Fibroblast of the aortic adventitia (primary cell): Measurements from ENCODE around the gene TREH. TPM values are rescaled to one million over a fixed set of nuclear protein-coding genes. Genes with fewer than 3 reads are reported as not detected.

ENCODE experiments used
- DNase-seq: peaks from one replicate; pipeline ENCODE4 v3.0.0-alpha.2; 2010; ENCODE audit warnings: low read depth
- H3K4me3 ChIP-seq: 2 replicates; pipeline ENCODE4 v1.5.1; 2011; ENCODE audit warnings: low read depth, mild to moderate bottlenecking, control low read depth, low read length, moderate library complexity
- CTCF ChIP-seq: IDR thresholded peaks from 2 replicates; pipeline ENCODE4 v1.5.1; 2011; ENCODE audit warnings: mild to moderate bottlenecking, low read length, control low read depth, inconsistent platforms; ENCODE audit not compliant: insufficient read depth
- total RNA-seq: library from RNA; depleted of rRNA; stranded (reverse); fragments of >200 nt; gene quantifications from 2 replicates; pipeline ENCODE4 v1.2.3, GENCODE V29; 2012; ENCODE audit warnings: low replicate concordance

TREH gene
- total RNA-seq, 1 donor, result not detected

- DNase-seq, result no peak
- H3K4me3 ChIP-seq, result peak overlapping the region; percentile 70
- no peak for TF ChIP-seq CTCF
Observed at GRCh38 chr11:118621784-118622375, 57.6 kb downstream of the TREH start.

GRCh38 chr11:118621071-118621783 lies 58.2 kb downstream of the TREH start:
- DNase-seq, result peak; percentile 81
- no peak for TF ChIP-seq CTCF
- peak overlapping the region; percentile 70 for H3K4me3 ChIP-seq

DNA sequence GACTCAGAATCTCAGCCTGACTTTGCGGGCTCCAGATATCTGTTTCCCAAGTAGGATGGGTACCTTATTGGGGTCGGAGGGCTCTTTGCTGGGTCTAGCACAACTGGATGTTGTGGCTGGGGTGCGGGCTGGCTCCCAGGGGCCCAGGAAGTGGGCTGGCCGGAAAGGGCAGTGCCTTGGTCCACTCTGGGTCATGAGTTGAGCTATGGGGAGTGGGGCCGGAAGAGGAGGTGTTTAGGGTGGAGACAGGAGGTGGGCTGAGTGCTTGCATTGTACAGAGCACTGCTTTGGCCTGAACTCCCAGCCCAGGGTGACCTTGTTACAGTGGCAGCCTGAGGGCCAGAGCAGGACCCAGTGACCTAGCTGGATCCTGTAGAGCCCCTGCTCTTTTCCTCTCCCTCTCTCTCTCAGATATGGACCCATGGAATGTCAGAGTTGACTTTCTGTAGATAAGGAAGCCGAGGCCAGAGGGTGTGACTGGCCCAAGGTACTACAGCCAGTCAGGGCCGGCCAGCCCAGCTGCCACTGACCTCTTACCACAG lies 58.9 kb downstream of the TREH start:
- no peak for TF ChIP-seq CTCF

GRCh38 chr11:118619444-118620197 lies 59.8 kb downstream of the TREH start:
- peak overlapping the region; percentile 32 for H3K4me3 ChIP-seq
- TF ChIP-seq CTCF, result no peak
- peak; percentile 97 for DNase-seq

More for the DNA sequence above, 58.9 kb downstream of the TREH start:
- H3K4me3 ChIP-seq, result peak overlapping the region; percentile 70
- no peak for DNase-seq

GRCh38 chr11:118618991-118619375 lies 60.5 kb downstream of the TREH start:
- no peak for TF ChIP-seq CTCF
- H3K4me3 ChIP-seq, result peak overlapping the region; percentile 4
- DNase-seq, result peak; percentile 93

- peak overlapping the region; percentile 32 for H3K4me3 ChIP-seq
- peak; percentile 89 for DNase-seq
- no peak for TF ChIP-seq CTCF
Observed at GRCh38 chr11:118618115-118618990, 61.1 kb downstream of the TREH start.
